ENCODE measurements around the gene ASGR1. TPM values are rescaled to one million over a fixed set of nuclear protein-coding genes. Genes with fewer than 3 reads are reported as not detected.
"Not testable (repeated sequence)": the region's sequence is repeated elsewhere in the genome, so short reads cannot be mapped to it uniquely, and the experiment has no call there.

The ASGR1 gene
- total RNA-seq, 4 donors from 2014 or later, result 0.21 to 1.5 (median 0.59) TPM; not detected in 1

DNA sequence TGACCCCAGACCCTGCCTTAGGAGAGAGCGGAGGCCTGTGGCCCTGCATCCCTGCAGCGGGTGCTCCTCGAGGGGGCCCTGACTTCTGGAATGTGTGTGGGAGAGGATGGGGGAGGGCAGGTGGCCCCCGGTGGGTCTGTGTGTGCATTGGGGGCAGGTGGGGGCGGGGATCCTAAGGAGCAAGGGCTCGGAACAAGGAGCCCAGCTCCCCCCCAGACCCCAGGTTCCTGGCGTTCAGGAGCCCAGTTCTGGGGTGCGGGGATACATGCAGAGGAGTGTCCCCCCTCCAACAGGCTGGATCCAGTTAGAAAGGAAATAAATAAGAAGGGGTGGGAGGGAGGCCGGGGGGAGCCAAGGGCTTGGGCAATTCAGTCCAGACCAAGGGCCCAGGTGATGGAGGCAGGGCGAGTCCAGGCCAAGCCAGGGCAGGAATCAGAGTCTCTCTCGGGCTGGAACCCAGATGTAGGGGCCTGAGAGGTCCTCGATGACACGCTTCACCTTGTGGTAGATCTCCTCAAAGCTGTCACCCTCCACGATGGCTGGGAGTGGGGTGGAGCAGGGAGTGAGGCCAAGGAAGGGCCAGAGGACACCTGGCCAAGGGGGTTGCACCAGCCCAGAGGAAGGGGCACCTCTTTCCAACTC, 11.2 kb upstream of the ASGR1 start:
- Histone ChIP-seq H3K4me3 (no peak overlapping the region), H3K9me3 (no peaks in the 10 kb centered on the region), H3K27me3 (no peaks in the 10 kb centered on the region), H3K27ac (no peak overlapping the region), H3K4me1 (no peaks in the 10 kb centered on the region), H3K36me3 (peaks cover 0 to 51% (median 0%) of the 10 kb centered on the region in 3 donors)
- TF ChIP-seq, protein P1, sequence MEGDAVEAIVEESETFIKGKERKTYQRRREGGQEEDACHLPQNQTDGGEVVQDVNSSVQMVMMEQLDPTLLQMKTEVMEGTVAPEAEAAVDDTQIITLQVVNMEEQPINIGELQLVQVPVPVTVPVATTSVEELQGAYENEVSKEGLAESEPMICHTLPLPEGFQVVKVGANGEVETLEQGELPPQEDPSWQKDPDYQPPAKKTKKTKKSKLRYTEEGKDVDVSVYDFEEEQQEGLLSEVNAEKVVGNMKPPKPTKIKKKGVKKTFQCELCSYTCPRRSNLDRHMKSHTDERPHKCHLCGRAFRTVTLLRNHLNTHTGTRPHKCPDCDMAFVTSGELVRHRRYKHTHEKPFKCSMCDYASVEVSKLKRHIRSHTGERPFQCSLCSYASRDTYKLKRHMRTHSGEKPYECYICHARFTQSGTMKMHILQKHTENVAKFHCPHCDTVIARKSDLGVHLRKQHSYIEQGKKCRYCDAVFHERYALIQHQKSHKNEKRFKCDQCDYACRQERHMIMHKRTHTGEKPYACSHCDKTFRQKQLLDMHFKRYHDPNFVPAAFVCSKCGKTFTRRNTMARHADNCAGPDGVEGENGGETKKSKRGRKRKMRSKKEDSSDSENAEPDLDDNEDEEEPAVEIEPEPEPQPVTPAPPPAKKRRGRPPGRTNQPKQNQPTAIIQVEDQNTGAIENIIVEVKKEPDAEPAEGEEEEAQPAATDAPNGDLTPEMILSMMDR (IDR thresholded peaks at IDR 0.05), result no peak
- no peak for TF ChIP-seq EP300 (IDR thresholded peaks at IDR 0.05)
- no peak for TF ChIP-seq POLR2A (IDR thresholded peaks at IDR 0.05)
- 85 to 89% methylated on average over 14 of the region's 14 CpGs for WGBS, 2 donors
- no peak for DNase-seq (ENCODE audit: low spot score in 2 of 2)

DNA sequence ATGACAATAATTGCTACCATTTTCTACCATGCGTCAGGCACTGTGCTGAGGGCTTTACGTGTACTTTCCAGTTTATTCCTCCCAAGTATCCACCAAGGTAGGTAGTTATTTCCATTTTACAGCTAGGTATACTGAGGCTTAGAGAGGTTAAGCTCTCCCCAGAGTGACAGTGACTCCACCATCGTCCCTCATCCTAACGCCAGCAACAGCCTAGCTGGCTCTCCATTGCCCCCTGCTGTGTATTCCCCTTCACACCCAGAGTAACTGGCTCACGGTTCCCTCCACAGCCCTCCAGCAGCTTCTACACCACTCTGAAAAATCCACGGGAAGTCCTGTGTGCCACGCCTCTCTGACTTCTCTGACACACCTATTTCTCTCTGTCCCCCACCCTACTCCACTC, 7.1 kb upstream of the ASGR1 start:
- peaks cover 0 to 13% (median 0%) of the 10 kb centered on the region in 3 donors for H3K36me3 ChIP-seq
- no peaks in the 10 kb centered on the region for H3K27me3 ChIP-seq
- no peaks in the 10 kb centered on the region for H3K4me1 ChIP-seq
- no peak overlapping the region for H3K27ac ChIP-seq
- TF ChIP-seq POLR2A (IDR thresholded peaks at IDR 0.05), result no peak
- TF ChIP-seq EP300 (IDR thresholded peaks at IDR 0.05), result no peak
- TF ChIP-seq, protein P1 (IDR thresholded peaks at IDR 0.05), result no peak
- no peak for DNase-seq (ENCODE audit: low spot score in 2 of 2)
- 63 to 70% methylated on average over 7 of the region's 7 CpGs for WGBS, 2 donors
- H3K4me3 ChIP-seq, result no peak overlapping the region
- H3K9me3 ChIP-seq, result no peaks in the 10 kb centered on the region

DNA sequence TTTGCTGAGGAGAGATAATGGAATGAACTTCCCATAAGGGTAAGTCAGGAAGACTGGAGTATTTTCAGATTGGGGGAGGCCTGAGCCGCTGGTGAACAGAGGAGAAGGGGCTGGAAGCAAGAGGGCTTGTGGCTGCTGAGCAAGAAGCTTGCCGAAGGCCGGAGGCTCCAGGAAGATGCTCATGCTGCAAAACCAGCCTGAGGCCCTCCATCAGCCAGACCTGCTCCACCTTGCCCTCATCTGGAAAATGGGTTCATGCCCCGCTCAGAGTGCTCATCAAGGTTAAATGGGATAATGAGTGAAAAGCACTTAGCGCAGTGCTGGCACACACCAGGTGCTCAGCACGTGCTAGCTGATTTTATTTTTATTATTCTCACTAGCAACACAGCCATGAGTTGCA, 5.5 kb upstream of the ASGR1 start:
- H3K27me3 ChIP-seq, result no peaks in the 10 kb centered on the region
- H3K9me3 ChIP-seq, result no peaks in the 10 kb centered on the region
- H3K4me1 ChIP-seq, result no peaks in the 10 kb centered on the region
- no peaks in the 10 kb centered on the region for H3K36me3 ChIP-seq
- H3K4me3 ChIP-seq, result no peak overlapping the region
- 85% methylated on average over 5 to 6 of the region's 6 CpGs for WGBS, 2 donors
- TF ChIP-seq, protein P1 (IDR thresholded peaks at IDR 0.05), result no peak
- TF ChIP-seq POLR2A (IDR thresholded peaks at IDR 0.05), result no peak
- no peak for TF ChIP-seq EP300 (IDR thresholded peaks at IDR 0.05)
- H3K27ac ChIP-seq, result no peak overlapping the region
- no peak for DNase-seq (ENCODE audit: low spot score in 2 of 2)

DNA sequence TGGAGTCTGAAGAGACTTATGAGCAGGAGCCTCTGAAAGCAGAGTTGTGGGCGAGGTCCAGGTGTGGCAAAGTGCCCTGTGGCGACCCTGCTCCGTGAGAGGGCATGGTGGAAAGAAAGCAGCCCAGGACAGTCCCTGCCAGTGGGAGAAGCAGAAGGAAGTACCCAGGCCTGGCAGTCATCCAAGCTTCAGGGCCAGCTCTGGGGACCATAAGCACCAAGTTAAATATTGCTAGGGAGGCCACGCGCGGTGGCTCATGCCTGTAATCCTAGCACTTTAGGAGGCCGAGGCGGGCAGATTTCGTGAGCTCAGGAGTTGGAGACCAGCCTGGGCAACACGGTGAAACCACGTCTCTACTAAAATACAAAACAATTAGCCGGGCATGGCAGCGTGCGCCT, 4.9 kb upstream of the ASGR1 start:
- Histone ChIP-seq H3K36me3 (no peaks in the 10 kb centered on the region), H3K4me3 (no peak overlapping the region), H3K9me3 (no peaks in the 10 kb centered on the region), H3K27ac (no peak overlapping the region), H3K4me1 (no peaks in the 10 kb centered on the region), H3K27me3 (no peaks in the 10 kb centered on the region)
- peak in 1 of 2 donors; percentile 34 for DNase-seq (ENCODE audit: low spot score in 2 of 2)
- 66 to 83% methylated on average over 14 of the region's 14 CpGs for WGBS, 2 donors
- no peak for TF ChIP-seq POLR2A (IDR thresholded peaks at IDR 0.05)
- TF ChIP-seq, protein P1 (IDR thresholded peaks at IDR 0.05), result no peak

DNA sequence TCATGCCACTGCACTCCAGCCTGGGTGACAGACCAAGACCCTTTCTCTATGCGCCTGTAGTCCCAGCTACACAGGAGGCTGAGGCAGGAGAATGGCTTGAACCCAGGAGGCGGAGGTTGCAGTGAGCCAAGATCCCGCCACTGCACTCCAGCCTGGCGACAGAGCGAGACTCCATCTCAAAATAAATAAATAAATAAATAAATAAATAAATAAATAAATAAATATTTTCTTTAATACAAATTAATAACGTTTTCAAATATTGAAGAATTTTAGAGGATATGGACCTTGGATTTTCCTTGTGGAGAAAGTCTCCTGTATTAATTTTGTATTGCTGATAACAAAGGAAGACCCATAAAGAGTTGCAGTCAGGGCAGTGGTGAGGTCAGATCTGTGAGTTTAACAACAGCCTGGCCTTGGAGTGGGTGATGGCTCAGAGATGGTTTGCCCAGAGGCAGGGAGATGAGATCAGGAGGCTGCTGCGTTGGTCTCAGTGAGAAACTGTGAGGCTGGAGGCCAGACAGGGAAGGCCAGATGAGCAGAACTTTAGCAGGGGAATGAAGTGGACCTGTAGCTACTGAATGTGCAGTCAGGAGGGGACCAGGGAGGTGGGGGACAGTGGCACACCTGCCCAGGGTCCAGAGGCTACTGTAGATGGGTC, 4.4 kb upstream of the ASGR1 start:
- H3K36me3 ChIP-seq, result no peaks in the 10 kb centered on the region
- TF ChIP-seq, protein P1 (IDR thresholded peaks at IDR 0.05), result no peak
- TF ChIP-seq EP300 (IDR thresholded peaks at IDR 0.05) (no peak), POLR2A (IDR thresholded peaks at IDR 0.05) (no peak)
- no peaks in the 10 kb centered on the region for H3K4me1 ChIP-seq
- H3K27ac ChIP-seq, result no peak overlapping the region
- DNase-seq (ENCODE audit: low spot score in 2 of 2), result no peak
- H3K9me3 ChIP-seq, result no peaks in the 10 kb centered on the region
- WGBS, 2 donors, result 79% methylated on average over 7 of the region's 7 CpGs
- H3K27me3 ChIP-seq, result no peaks in the 10 kb centered on the region
- no peak overlapping the region for H3K4me3 ChIP-seq

DNA sequence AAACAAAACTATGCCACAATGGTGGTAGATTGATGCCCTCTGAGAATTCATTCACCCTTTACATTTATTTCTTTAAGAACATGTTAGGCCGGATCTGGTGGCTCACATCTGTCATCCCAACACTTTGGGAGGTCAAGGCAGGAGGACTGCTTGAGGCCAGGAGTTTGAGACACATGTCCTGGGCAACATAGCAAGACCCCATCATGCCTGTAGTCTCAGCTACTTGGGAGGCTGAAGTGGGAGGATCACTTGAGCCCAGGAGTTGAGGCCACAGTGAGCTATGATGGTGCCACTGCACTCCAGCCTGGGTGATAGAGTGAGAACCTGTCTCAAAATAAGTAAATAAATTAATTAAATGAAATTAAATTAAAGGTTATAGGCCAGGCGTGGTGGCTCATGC, 2.9 kb upstream of the ASGR1 start:
- not testable (repeated sequence) for H3K4me3 ChIP-seq; H3K27ac ChIP-seq; DNase-seq (ENCODE audit: low spot score in 2 of 2); H3K9me3 ChIP-seq; H3K36me3 ChIP-seq
- 95 to 98% methylated on average over 2 of the region's 2 CpGs for WGBS, 2 donors
- Histone ChIP-seq H3K27me3 (peaks cover 0 to 11% of the 10 kb centered on the region in 2 donors), H3K4me1 (peaks cover 0 to 12% (median 2%) of the 10 kb centered on the region in 4 donors)
